ENCODE results near the gene SLC35B1. TPM values are rescaled to one million over a fixed set of nuclear protein-coding genes. Genes with fewer than 3 reads are reported as not detected.

Gene SLC35B1
- total RNA-seq (2022; extraction: Qiagen RNA extraction; ENCODE audit: low read depth) = 84.0 to 110 TPM (median 90.8 TPM) in 5 replicates

GRCh38 chr17:49707608-49708514 is at the start of gene SLC35B1:
SLC35B1 (minus strand) TSS chr17:49707964; CDS start chr17:49707833, 131 bp downstream.

GRCh38 chr17:49677933-49678847 is 29.6 kb downstream of the SLC35B1 start, which contains the start of gene SPOP:
SPOP (minus strand) TSS chr17:49678097; CDS start chr17:49622810, 55,287 bp downstream.

Other genes with a start within 250 kb of the SLC35B1 start
- 0.49 to 0.80 TPM (median 0.67 TPM) in 5 replicates for gene NGFR, start 212.7 kb downstream of the SLC35B1 start, total RNA-seq (2022; extraction: Qiagen RNA extraction; ENCODE audit: low read depth)
- 0.15 to 0.37 TPM (median 0.19 TPM) in 5 replicates for gene NXPH3, start 132.1 kb downstream of the SLC35B1 start, total RNA-seq (2022; extraction: Qiagen RNA extraction; ENCODE audit: low read depth)
- gene SPOP, start 29.9 kb downstream of the SLC35B1 start, total RNA-seq (2022; extraction: Qiagen RNA extraction; ENCODE audit: low read depth) = 33.9 to 47.1 TPM (median 37.1 TPM) in 5 replicates
- 0.60 to 1.1 TPM (median 0.89 TPM) in 5 replicates for gene FAM117A, start 56.2 kb upstream of the SLC35B1 start, total RNA-seq (2022; extraction: Qiagen RNA extraction; ENCODE audit: low read depth)
- gene KAT7, start 80.7 kb upstream of the SLC35B1 start, total RNA-seq (2022; extraction: Qiagen RNA extraction; ENCODE audit: low read depth) = 25.7 to 30.5 TPM (median 27.2 TPM) in 5 replicates
- not detected in 5 replicates for gene TAC4, start 140.1 kb upstream of the SLC35B1 start, total RNA-seq (2022; extraction: Qiagen RNA extraction; ENCODE audit: low read depth)